PFSK-1 (cell line): ENCODE results near the gene WDR7.

Experiments used
- POLR2AphosphoS5 ChIP-seq: IDR thresholded peaks from 2 replicates; pipeline ENCODE4 v1.6.1; 2012; ENCODE audit warnings: low read depth, mild to moderate bottlenecking, control low read depth, low read length, moderate library complexity
- REST ChIP-seq, 2 experiments: IDR thresholded peaks; 2 replicates each; pipeline versions ENCODE4 v1.6.1 to v1.8.0; 2011 to 2012; ENCODE audit warnings: low read depth in 2 of 2, low read length in 2 of 2, control low read depth in 1 of 2, inconsistent platforms in 1 of 2, mild to moderate bottlenecking in 1 of 2, moderate library complexity in 1 of 2; ENCODE audit not compliant: insufficient read depth in 1 of 2
- SIN3A ChIP-seq: IDR thresholded peaks from 2 replicates; pipeline ENCODE4 v1.6.1; 2012; ENCODE audit warnings: mild to moderate bottlenecking, low read length, moderate library complexity, borderline replicate concordance; ENCODE audit not compliant: insufficient read depth

- TF ChIP-seq POLR2AphosphoS5: no peak
- no peak for TF ChIP-seq REST (IDR thresholded peaks at IDR 0.05; ENCODE audit: insufficient read depth in 1 of 2, low read depth in 2 of 2, low read length in 2 of 2)
- no peak for TF ChIP-seq SIN3A
Measured at GRCh38 chr18:56651771-56652092, 573 bp downstream of the WDR7 start.
